HEK293 (cell line): Measurements from ENCODE around the gene RXFP4.
A peak's percentile ranks its signal among the peaks of the same experiment; 100 is the strongest.

Experiments used
- EGR2 ChIP-seq: fragments of 450-650 bp; formaldehyde crosslinking; IDR thresholded peaks from 2 replicates; pipeline ENCODE4 v1.5.1; 2016; ENCODE audit warnings: low read depth, missing biosample characterization, missing genetic modification characterization
- HOXA7 ChIP-seq: sonication (generic); formaldehyde crosslinking; IDR thresholded peaks from 2 replicates; pipeline ENCODE4 v1.8.1; 2022; ENCODE audit warnings: missing genetic modification reagents, borderline replicate concordance
- PATZ1 ChIP-seq: fragments of 450-650 bp; formaldehyde crosslinking; IDR thresholded peaks from 2 replicates; pipeline ENCODE4 v1.5.1; 2016; ENCODE audit warnings: missing biosample characterization, missing genetic modification characterization
- PRDM10 ChIP-seq: fragments of 450-650 bp; formaldehyde crosslinking; IDR thresholded peaks from 2 replicates; pipeline ENCODE4 v1.5.1; 2016; ENCODE audit warnings: missing biosample characterization, missing genetic modification characterization
- TCF7L2 ChIP-seq: IDR thresholded peaks from 2 replicates; pipeline ENCODE4 v1.6.1; 2011; ENCODE audit warnings: low read depth, mild to moderate bottlenecking, inconsistent platforms, low read length, moderate library complexity, borderline replicate concordance
- TRIM28 ChIP-seq: IDR thresholded peaks from 2 replicates; pipeline ENCODE4 v1.6.1; 2011; ENCODE audit warnings: low read length, control low read depth, borderline replicate concordance
- ZBTB17 ChIP-seq: fragments of 450-650 bp; formaldehyde crosslinking; IDR thresholded peaks from 2 replicates; pipeline ENCODE4 v1.5.1; 2016; ENCODE audit warnings: missing biosample characterization, missing genetic modification characterization
- ZBTB20 ChIP-seq: fragments of 450-650 bp; formaldehyde crosslinking; IDR thresholded peaks from 2 replicates; pipeline ENCODE4 v1.5.1; 2016; ENCODE audit warnings: missing biosample characterization, missing genetic modification characterization
- ZFHX2 ChIP-seq: fragments of 450-650 bp; formaldehyde crosslinking; conservative IDR thresholded peaks from 2 replicates; pipeline ENCODE4 v1.5.1; 2016; ENCODE audit warnings: missing biosample characterization, missing genetic modification characterization
- ZNF121 ChIP-seq: fragments of 450-650 bp; formaldehyde crosslinking; IDR thresholded peaks from 2 replicates; pipeline ENCODE4 v1.5.1; 2016; ENCODE audit warnings: missing biosample characterization, missing genetic modification characterization
- ZNF148 ChIP-seq: fragments of 450-650 bp; formaldehyde crosslinking; IDR thresholded peaks from 2 replicates; pipeline ENCODE4 v1.5.0; 2017; ENCODE audit warnings: missing biosample characterization, missing genetic modification characterization, borderline replicate concordance
- ZNF221 ChIP-seq: fragments of 450-650 bp; formaldehyde crosslinking; IDR thresholded peaks from 2 replicates; pipeline ENCODE4 v1.5.1; 2017; ENCODE audit warnings: missing biosample characterization, missing genetic modification characterization, borderline replicate concordance
- ZNF23 ChIP-seq: fragments of 450-650 bp; formaldehyde crosslinking; IDR thresholded peaks from 2 replicates; pipeline ENCODE4 v1.5.1; 2016; ENCODE audit warnings: missing biosample characterization, missing genetic modification characterization, borderline replicate concordance
- ZNF292 ChIP-seq: fragments of 450-650 bp; formaldehyde crosslinking; IDR thresholded peaks from 2 replicates; pipeline ENCODE4 v1.5.1; 2016; ENCODE audit warnings: low read depth, missing biosample characterization, missing genetic modification characterization, borderline replicate concordance
- ZNF335 ChIP-seq: fragments of 450-650 bp; formaldehyde crosslinking; conservative IDR thresholded peaks from 2 replicates; pipeline ENCODE4 v1.5.1; 2016; ENCODE audit warnings: missing biosample characterization, missing genetic modification characterization
- ZNF501 ChIP-seq: fragments of 450-650 bp; formaldehyde crosslinking; IDR thresholded peaks from 2 replicates; pipeline ENCODE4 v1.5.1; 2016; ENCODE audit warnings: missing biosample characterization, missing genetic modification characterization
- ZNF580 ChIP-seq: fragments of 450-650 bp; formaldehyde crosslinking; IDR thresholded peaks from 2 replicates; pipeline ENCODE4 v1.5.1; 2016; ENCODE audit warnings: missing biosample characterization, missing genetic modification characterization
- ZNF600 ChIP-seq: fragments of 450-650 bp; formaldehyde crosslinking; IDR thresholded peaks from 2 replicates; pipeline ENCODE4 v1.5.1; 2016; ENCODE audit warnings: missing biosample characterization, missing genetic modification characterization
- ZNF768 ChIP-seq: fragments of 450-650 bp; formaldehyde crosslinking; IDR thresholded peaks from 2 replicates; pipeline ENCODE4 v1.5.1; 2018; ENCODE audit warnings: missing biosample characterization, mild to moderate bottlenecking, missing genetic modification characterization
- TF ChIP-seq, protein P1 (sequence below): fragments of 450-650 bp; formaldehyde crosslinking; IDR thresholded peaks from 2 replicates; pipeline ENCODE4 v1.5.1; 2016; ENCODE audit warnings: missing biosample characterization, missing genetic modification characterization
- TF ChIP-seq, protein P2 (sequence below): fragments of 450-650 bp; formaldehyde crosslinking; IDR thresholded peaks from 2 replicates; pipeline ENCODE4 v1.5.1; 2016; ENCODE audit warnings: missing biosample characterization, missing genetic modification characterization, borderline replicate concordance

The RXFP4 gene

DNA sequence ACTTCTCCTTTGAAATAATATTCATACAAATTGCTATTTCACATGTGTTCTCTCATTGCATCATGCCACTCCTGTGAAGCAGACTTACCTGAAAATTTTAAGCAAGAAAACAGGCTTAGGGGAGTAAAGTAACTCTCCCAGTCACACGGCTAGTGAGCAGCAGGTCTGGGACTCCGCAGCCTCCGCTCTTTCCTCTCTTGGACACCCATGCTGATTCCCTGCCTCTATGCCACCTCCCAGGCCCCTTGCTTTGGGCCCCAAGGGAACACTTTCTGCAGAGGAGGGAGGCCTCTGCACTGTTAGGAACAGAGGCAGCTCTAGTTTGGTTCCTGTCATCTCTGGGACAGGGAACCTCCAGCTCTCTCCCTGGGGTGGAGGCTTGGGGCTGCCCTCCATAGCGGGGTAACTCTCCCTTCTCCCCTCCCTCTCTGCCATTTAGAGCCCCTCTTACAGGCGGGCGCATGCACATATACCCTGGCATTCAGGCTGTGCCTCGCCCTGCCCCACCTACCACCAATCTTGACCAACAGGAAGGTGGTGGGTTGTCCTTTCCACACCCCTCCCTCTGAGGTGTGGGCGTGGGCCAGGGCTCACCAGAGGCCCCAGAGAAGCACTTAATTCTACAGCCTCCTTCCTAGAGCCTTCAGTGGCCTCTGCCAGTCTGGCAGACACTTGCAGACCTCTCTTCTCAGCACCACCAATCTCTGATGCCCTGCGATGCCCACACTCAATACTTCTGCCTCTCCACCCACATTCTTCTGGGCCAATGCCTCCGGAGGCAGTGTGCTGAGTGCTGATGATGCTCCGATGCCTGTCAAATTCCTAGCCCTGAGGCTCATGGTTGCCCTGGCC lies at the start of gene RXFP4 (continued):
- TF ChIP-seq ZBTB20 (peak; percentile 98), ZNF23 (tag by site-specific recombination) (no peak), ZNF121 (tag by site-specific recombination) (no peak), ZNF600 (tag by site-specific recombination) (0 out of 2 replicates have a peak, but pooled peaks have one; percentile 55), PATZ1 (tag by site-specific recombination) (peak; percentile 61), ZNF221 (tag by site-specific recombination) (no peak), EGR2 (tag by site-specific recombination) (peak; percentile 73), ZNF580 (tag by site-specific recombination) (no peak), ZNF292 (tag by site-specific recombination) (no peak), ZNF501 (tag by site-specific recombination) (no peak), ZBTB17 (tag by site-specific recombination) (peak; percentile 11; the same call in 1 of the 2 replicates), TRIM28 (no peak), ZFHX2 (peak; percentile 90), HOXA7 (CRISPR knock-in tag) (no peak), PRDM10 (peak; percentile 74), ZNF768 (tag by site-specific recombination) (no peak), ZNF335 (tag by site-specific recombination) (peak; percentile 80), ZNF148 (no peak), TCF7L2 (no peak)
- TF ChIP-seq, protein P1, sequence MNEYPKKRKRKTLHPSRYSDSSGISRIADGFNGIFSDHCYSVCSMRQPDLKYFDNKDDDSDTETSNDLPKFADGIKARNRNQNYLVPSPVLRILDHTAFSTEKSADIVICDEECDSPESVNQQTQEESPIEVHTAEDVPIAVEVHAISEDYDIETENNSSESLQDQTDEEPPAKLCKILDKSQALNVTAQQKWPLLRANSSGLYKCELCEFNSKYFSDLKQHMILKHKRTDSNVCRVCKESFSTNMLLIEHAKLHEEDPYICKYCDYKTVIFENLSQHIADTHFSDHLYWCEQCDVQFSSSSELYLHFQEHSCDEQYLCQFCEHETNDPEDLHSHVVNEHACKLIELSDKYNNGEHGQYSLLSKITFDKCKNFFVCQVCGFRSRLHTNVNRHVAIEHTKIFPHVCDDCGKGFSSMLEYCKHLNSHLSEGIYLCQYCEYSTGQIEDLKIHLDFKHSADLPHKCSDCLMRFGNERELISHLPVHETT (tag by site-specific recombination), result no peak
- TF ChIP-seq, protein P2, sequence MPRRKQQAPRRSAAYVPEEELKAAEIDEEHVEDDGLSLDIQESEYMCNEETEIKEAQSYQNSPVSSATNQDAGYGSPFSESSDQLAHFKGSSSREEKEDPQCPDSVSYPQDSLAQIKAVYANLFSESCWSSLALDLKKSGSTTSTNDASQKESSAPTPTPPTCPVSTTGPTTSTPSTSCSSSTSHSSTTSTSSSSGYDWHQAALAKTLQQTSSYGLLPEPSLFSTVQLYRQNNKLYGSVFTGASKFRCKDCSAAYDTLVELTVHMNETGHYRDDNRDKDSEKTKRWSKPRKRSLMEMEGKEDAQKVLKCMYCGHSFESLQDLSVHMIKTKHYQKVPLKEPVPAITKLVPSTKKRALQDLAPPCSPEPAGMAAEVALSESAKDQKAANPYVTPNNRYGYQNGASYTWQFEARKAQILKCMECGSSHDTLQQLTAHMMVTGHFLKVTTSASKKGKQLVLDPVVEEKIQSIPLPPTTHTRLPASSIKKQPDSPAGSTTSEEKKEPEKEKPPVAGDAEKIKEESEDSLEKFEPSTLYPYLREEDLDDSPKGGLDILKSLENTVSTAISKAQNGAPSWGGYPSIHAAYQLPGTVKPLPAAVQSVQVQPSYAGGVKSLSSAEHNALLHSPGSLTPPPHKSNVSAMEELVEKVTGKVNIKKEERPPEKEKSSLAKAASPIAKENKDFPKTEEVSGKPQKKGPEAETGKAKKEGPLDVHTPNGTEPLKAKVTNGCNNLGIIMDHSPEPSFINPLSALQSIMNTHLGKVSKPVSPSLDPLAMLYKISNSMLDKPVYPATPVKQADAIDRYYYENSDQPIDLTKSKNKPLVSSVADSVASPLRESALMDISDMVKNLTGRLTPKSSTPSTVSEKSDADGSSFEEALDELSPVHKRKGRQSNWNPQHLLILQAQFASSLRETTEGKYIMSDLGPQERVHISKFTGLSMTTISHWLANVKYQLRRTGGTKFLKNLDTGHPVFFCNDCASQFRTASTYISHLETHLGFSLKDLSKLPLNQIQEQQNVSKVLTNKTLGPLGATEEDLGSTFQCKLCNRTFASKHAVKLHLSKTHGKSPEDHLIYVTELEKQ (tag by site-specific recombination), result no peak
